Measurements from ENCODE around the gene SSH2. TPM values are rescaled to one million over a fixed set of nuclear protein-coding genes. Genes with fewer than 3 reads are reported as not detected.

Gene SSH2
- polyA plus RNA-seq, 1 donor from 2014 or later, result 16.6 TPM

- peak overlapping the region; percentile 97 for H3K4me3 ChIP-seq (ENCODE audit: low read length)
- peaks cover 15% of the 10 kb centered on the region for H4K20me1 ChIP-seq (ENCODE audit: insufficient read depth)
- no peak overlapping the region for H3K27ac ChIP-seq (ENCODE audit: low read length)
- TF ChIP-seq TAF1 (IDR thresholded peaks at IDR 0.05; ENCODE audit: low read depth) (no peak), EZH2 (IDR thresholded peaks at IDR 0.05; ENCODE audit: borderline replicate concordance, insufficient read depth, low read length, poor library complexity, severe bottlenecking) (no peak), CTCF (IDR thresholded peaks at IDR 0.05; ENCODE audit: poor library complexity, severe bottlenecking) (no peak), POLR2AphosphoS5 (IDR thresholded peaks at IDR 0.05) (no peak), EP300 (conservative IDR thresholded peaks at IDR 0.05; ENCODE audit: poor library complexity, severe bottlenecking) (no peak), RAD21 (conservative IDR thresholded peaks at IDR 0.05) (no peak), SMC3 (conservative IDR thresholded peaks at IDR 0.05; ENCODE audit: poor library complexity) (no peak), MXI1 (conservative IDR thresholded peaks at IDR 0.05; ENCODE audit: poor library complexity, severe bottlenecking) (no peak)
- TF ChIP-seq, protein P1, sequence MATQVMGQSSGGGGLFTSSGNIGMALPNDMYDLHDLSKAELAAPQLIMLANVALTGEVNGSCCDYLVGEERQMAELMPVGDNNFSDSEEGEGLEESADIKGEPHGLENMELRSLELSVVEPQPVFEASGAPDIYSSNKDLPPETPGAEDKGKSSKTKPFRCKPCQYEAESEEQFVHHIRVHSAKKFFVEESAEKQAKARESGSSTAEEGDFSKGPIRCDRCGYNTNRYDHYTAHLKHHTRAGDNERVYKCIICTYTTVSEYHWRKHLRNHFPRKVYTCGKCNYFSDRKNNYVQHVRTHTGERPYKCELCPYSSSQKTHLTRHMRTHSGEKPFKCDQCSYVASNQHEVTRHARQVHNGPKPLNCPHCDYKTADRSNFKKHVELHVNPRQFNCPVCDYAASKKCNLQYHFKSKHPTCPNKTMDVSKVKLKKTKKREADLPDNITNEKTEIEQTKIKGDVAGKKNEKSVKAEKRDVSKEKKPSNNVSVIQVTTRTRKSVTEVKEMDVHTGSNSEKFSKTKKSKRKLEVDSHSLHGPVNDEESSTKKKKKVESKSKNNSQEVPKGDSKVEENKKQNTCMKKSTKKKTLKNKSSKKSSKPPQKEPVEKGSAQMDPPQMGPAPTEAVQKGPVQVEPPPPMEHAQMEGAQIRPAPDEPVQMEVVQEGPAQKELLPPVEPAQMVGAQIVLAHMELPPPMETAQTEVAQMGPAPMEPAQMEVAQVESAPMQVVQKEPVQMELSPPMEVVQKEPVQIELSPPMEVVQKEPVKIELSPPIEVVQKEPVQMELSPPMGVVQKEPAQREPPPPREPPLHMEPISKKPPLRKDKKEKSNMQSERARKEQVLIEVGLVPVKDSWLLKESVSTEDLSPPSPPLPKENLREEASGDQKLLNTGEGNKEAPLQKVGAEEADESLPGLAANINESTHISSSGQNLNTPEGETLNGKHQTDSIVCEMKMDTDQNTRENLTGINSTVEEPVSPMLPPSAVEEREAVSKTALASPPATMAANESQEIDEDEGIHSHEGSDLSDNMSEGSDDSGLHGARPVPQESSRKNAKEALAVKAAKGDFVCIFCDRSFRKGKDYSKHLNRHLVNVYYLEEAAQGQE (IDR thresholded peaks at IDR 0.05; ENCODE audit: borderline replicate concordance), result no peak
- no peaks in the 10 kb centered on the region for H3K9me3 ChIP-seq (ENCODE audit: low read length)
- H3K27me3 ChIP-seq (ENCODE audit: insufficient read depth, low read depth, low read length), result no peaks in the 10 kb centered on the region
- no peaks in the 10 kb centered on the region for H3K9me2 ChIP-seq (ENCODE audit: insufficient read depth, low read length)
- H3K79me2 ChIP-seq (replicated peaks; ENCODE audit: insufficient read depth, low read length), result peaks cover 31% of the 10 kb centered on the region
- no peak overlapping the region for H2AFZ ChIP-seq (ENCODE audit: low read depth, low read length)
- H3K9ac ChIP-seq (ENCODE audit: low read length), result peak overlapping the region; percentile 85
- no peaks in the 10 kb centered on the region for H3K36me3 ChIP-seq (ENCODE audit: insufficient read depth, low read length)
- H3F3A ChIP-seq (ENCODE audit: insufficient read depth, low read length, poor library complexity, severe bottlenecking), result peaks cover 2% of the 10 kb centered on the region
- H3K4me2 ChIP-seq (ENCODE audit: low read length), result peak overlapping the region; percentile 58
Measured at GRCh38 chr17:29587591-29587990, 342.4 kb downstream of the SSH2 start.

GRCh38 chr17:29586676-29587469, 343.2 kb downstream of the SSH2 start:
- no peaks in the 10 kb centered on the region for H3K36me3 ChIP-seq (ENCODE audit: insufficient read depth, low read length)
- no peaks in the 10 kb centered on the region for H3K9me2 ChIP-seq (ENCODE audit: insufficient read depth, low read length)
- no peak overlapping the region for H2AFZ ChIP-seq (ENCODE audit: low read depth, low read length)
- H3K27ac ChIP-seq (ENCODE audit: low read length), result no peak overlapping the region
- peaks cover 15% of the 10 kb centered on the region for H4K20me1 ChIP-seq (ENCODE audit: insufficient read depth)
- H3K79me2 ChIP-seq (replicated peaks; ENCODE audit: insufficient read depth, low read length), result peaks cover 33% of the 10 kb centered on the region
- TF ChIP-seq SMC3 (conservative IDR thresholded peaks at IDR 0.05; ENCODE audit: poor library complexity) (no peak), TAF1 (IDR thresholded peaks at IDR 0.05; ENCODE audit: low read depth) (no peak), EZH2 (IDR thresholded peaks at IDR 0.05; ENCODE audit: borderline replicate concordance, insufficient read depth, low read length, poor library complexity, severe bottlenecking) (no peak), EP300 (conservative IDR thresholded peaks at IDR 0.05; ENCODE audit: poor library complexity, severe bottlenecking) (no peak), POLR2AphosphoS5 (IDR thresholded peaks at IDR 0.05) (no peak), MXI1 (conservative IDR thresholded peaks at IDR 0.05; ENCODE audit: poor library complexity, severe bottlenecking) (no peak), RAD21 (conservative IDR thresholded peaks at IDR 0.05) (no peak), CTCF (IDR thresholded peaks at IDR 0.05; ENCODE audit: poor library complexity, severe bottlenecking) (no peak)
- TF ChIP-seq, protein P1 (IDR thresholded peaks at IDR 0.05; ENCODE audit: borderline replicate concordance), result no peak
- peak overlapping the region; percentile 97 for H3K4me3 ChIP-seq (ENCODE audit: low read length)
- H3K27me3 ChIP-seq (ENCODE audit: insufficient read depth, low read depth, low read length), result no peaks in the 10 kb centered on the region
- H3K9me3 ChIP-seq (ENCODE audit: low read length), result no peaks in the 10 kb centered on the region
- no peak overlapping the region for H3K4me2 ChIP-seq (ENCODE audit: low read length)
- H3F3A ChIP-seq (ENCODE audit: insufficient read depth, low read length, poor library complexity, severe bottlenecking), result peaks cover under 1% of the 10 kb centered on the region
- H3K9ac ChIP-seq (ENCODE audit: low read length), result no peak overlapping the region

Data from neural cell (in vitro differentiated cells).